ENCODE results near the gene SEC62. TPM values are rescaled to one million over a fixed set of nuclear protein-coding genes. Genes with fewer than 3 reads are reported as not detected.

SEC62 gene
- total RNA-seq, 2 donors from 2014 or later = 48.7 to 64.4 TPM

DNA sequence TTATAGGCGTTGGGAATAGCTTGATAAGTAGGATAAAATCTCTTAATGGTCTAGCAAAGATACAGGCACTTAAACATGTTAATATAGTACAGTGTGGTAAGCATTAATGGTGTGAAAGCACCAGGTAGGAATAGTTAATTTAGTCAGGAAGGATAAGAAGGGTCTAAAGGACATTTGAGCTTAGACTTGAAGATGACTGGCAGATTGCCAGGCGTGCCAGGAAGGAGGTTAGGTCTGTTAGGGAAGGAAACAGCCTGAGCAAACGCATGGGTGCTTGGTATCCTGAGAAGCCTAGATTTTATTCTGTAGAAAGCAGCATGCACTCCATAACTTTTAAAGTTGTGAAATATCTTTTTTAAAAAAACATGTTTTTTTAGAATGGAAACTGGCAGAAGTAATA, 17.7 kb downstream of the SEC62 start:
- peaks cover 93% of the 10 kb centered on the region for H3K36me3 ChIP-seq (ENCODE audit: control insufficient read depth, insufficient read depth, low read length)

DNA sequence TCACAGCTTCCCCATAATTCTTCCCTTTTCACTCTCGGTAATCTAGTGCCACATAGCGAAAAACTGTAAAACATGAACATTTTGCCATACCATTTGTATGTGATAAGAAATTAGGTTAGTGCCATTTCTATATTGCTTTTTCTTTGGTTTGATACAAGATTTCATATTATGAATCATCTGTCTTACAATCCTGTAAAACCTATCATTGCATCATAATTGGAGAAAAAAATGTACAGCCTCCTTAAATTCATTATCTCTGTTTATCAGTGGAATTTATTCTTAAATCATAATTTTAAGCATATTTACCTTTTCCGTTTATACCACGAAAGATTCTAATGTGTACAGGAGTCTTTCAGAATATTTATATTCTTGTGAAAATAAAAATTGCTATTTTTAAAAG, 23.8 kb downstream of the SEC62 start:
- DNase-seq = no peak
- no peaks in the 10 kb centered on the region for H3K9me3 Mint-ChIP-seq
- no peak overlapping the region for H3K4me3 ChIP-seq (ENCODE audit: low read length)
- no peaks in the 10 kb centered on the region for H3K4me1 Mint-ChIP-seq
- H3K9me3 ChIP-seq (ENCODE audit: control insufficient read depth, low read length) = no peaks in the 10 kb centered on the region
- no peak overlapping the region for H3K9ac ChIP-seq (ENCODE audit: extremely low read depth, low read length, poor library complexity, severe bottlenecking)
- H3K36me3 Mint-ChIP-seq (ENCODE audit: low read depth) = peaks cover 47% of the 10 kb centered on the region
- H3K27me3 Mint-ChIP-seq (ENCODE audit: insufficient read depth) = no peaks in the 10 kb centered on the region
- no peak overlapping the region for H3K4me3 Mint-ChIP-seq
- H3K27ac ChIP-seq (ENCODE audit: low read depth, low read length) = no peak overlapping the region
- H3K36me3 ChIP-seq (ENCODE audit: control insufficient read depth, insufficient read depth, low read length) = peaks cover 93% of the 10 kb centered on the region
- WGBS, 2 experiments (ENCODE audit: insufficient coverage in 1 of 2, insufficient read length in 1 of 2) = 100% methylated on average over 2 of the region's 4 CpGs; no CpG with 5 or more reads in 1 of the 2 experiments
- TF ChIP-seq, protein P1, sequence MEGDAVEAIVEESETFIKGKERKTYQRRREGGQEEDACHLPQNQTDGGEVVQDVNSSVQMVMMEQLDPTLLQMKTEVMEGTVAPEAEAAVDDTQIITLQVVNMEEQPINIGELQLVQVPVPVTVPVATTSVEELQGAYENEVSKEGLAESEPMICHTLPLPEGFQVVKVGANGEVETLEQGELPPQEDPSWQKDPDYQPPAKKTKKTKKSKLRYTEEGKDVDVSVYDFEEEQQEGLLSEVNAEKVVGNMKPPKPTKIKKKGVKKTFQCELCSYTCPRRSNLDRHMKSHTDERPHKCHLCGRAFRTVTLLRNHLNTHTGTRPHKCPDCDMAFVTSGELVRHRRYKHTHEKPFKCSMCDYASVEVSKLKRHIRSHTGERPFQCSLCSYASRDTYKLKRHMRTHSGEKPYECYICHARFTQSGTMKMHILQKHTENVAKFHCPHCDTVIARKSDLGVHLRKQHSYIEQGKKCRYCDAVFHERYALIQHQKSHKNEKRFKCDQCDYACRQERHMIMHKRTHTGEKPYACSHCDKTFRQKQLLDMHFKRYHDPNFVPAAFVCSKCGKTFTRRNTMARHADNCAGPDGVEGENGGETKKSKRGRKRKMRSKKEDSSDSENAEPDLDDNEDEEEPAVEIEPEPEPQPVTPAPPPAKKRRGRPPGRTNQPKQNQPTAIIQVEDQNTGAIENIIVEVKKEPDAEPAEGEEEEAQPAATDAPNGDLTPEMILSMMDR (conservative IDR thresholded peaks at IDR 0.05) = no peak
- no peak overlapping the region for H3K27ac Mint-ChIP-seq
- no peaks in the 10 kb centered on the region for H3K4me1 ChIP-seq (ENCODE audit: control insufficient read depth, insufficient read depth, low read length)
- no peaks in the 10 kb centered on the region for H3K27me3 ChIP-seq (ENCODE audit: control insufficient read depth, insufficient read depth, low read length, poor library complexity, severe bottlenecking)

More for the DNA sequence above, 17.7 kb downstream of the SEC62 start:
- Mint-ChIP-seq H3K4me1 (no peaks in the 10 kb centered on the region), H3K4me3 (no peak overlapping the region), H3K27me3 (ENCODE audit: insufficient read depth) (no peaks in the 10 kb centered on the region), H3K9me3 (no peaks in the 10 kb centered on the region), H3K36me3 (ENCODE audit: low read depth) (peaks cover 68% of the 10 kb centered on the region), H3K27ac (no peak overlapping the region)
- Histone ChIP-seq H3K9me3 (ENCODE audit: control insufficient read depth, low read length) (no peaks in the 10 kb centered on the region), H3K27me3 (ENCODE audit: control insufficient read depth, insufficient read depth, low read length, poor library complexity, severe bottlenecking) (no peaks in the 10 kb centered on the region), H3K9ac (ENCODE audit: extremely low read depth, low read length, poor library complexity, severe bottlenecking) (no peak overlapping the region), H3K4me3 (ENCODE audit: low read length) (no peak overlapping the region), H3K4me1 (ENCODE audit: control insufficient read depth, insufficient read depth, low read length) (no peaks in the 10 kb centered on the region), H3K27ac (ENCODE audit: low read depth, low read length) (no peak overlapping the region)
- TF ChIP-seq, protein P1 (conservative IDR thresholded peaks at IDR 0.05) = no peak
- 93 to 96% methylated on average over 3 of the region's 3 CpGs for WGBS, 2 experiments (ENCODE audit: insufficient coverage in 1 of 2, insufficient read length in 1 of 2)
- DNase-seq = no peak

DNA sequence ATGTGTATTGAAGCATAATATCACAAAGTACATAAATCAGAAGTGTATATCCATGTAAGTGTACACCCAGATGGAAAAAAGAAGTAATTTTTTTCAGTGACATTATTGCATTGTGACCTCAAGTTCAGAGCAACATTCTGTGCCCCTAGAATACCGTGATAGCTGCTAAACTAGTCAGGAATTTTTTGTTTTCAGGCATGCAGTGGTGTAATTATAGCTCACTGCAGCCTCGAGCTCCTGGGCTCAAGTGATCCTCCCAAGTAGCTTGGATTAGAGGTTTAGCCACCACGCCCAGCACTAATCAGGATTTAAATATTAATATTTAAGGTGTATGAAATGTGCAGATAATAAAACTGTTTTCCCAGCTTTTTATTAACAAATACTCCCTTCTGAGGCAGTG, 25.5 kb downstream of the SEC62 start:
- no peaks in the 10 kb centered on the region for H3K9me3 Mint-ChIP-seq
- H3K27me3 ChIP-seq (ENCODE audit: control insufficient read depth, insufficient read depth, low read length, poor library complexity, severe bottlenecking) = no peaks in the 10 kb centered on the region
- H3K4me3 ChIP-seq (ENCODE audit: low read length) = no peak overlapping the region
- H3K27ac ChIP-seq (ENCODE audit: low read depth, low read length) = no peak overlapping the region
- H3K36me3 Mint-ChIP-seq (ENCODE audit: low read depth) = peaks cover 34% of the 10 kb centered on the region
- no peak overlapping the region for H3K4me3 Mint-ChIP-seq
- H3K27me3 Mint-ChIP-seq (ENCODE audit: insufficient read depth) = no peaks in the 10 kb centered on the region
- H3K36me3 ChIP-seq (ENCODE audit: control insufficient read depth, insufficient read depth, low read length) = peaks cover 85% of the 10 kb centered on the region
- H3K9me3 ChIP-seq (ENCODE audit: control insufficient read depth, low read length) = no peaks in the 10 kb centered on the region
- TF ChIP-seq, protein P1 (conservative IDR thresholded peaks at IDR 0.05) = no peak
- no peaks in the 10 kb centered on the region for H3K4me1 ChIP-seq (ENCODE audit: control insufficient read depth, insufficient read depth, low read length)
- H3K27ac Mint-ChIP-seq = no peak overlapping the region
- WGBS, 2 experiments (ENCODE audit: insufficient coverage in 1 of 2, insufficient read length in 1 of 2) = 98 to 100% methylated on average over 2 to 3 of the region's 3 CpGs
- DNase-seq = no peak
- no peaks in the 10 kb centered on the region for H3K4me1 Mint-ChIP-seq
- H3K9ac ChIP-seq (ENCODE audit: extremely low read depth, low read length, poor library complexity, severe bottlenecking) = no peak overlapping the region

Data from endodermal cell (in vitro differentiated cells).